Neural progenitor cell (in vitro differentiated cells): ENCODE measurements around the gene WWC1. TPM values are rescaled to one million over a fixed set of nuclear protein-coding genes. Genes with fewer than 3 reads are reported as not detected.
A peak's percentile ranks its signal among the peaks of the same experiment; 100 is the strongest.

Experiments used
- DNase-seq: peaks from one replicate; pipeline ENCODE4 v3.0.0-alpha.2; 2016; ENCODE audit warnings: low spot score
- H2AFZ ChIP-seq: fragments of 200-600 bp; sonication (generic); replicated peaks from 2 replicates; pipeline ENCODE4 v1.6.1; 2016; ENCODE audit warnings: antibody characterized with exemption
- H3F3A ChIP-seq: fragments of 200-600 bp; sonication (generic); 2 replicates; pipeline ENCODE4 v1.6.1; 2016; ENCODE audit warnings: antibody characterized with exemption, low read depth
- H3K27ac ChIP-seq: fragments of 200-600 bp; sonication (generic); 2 replicates; pipeline ENCODE4 v1.5.1; 2016; ENCODE audit warnings: mild to moderate bottlenecking
- H3K27me3 ChIP-seq: fragments of 200-600 bp; sonication (generic); 2 replicates; pipeline ENCODE4 v1.6.1; 2016; ENCODE audit warnings: mild to moderate bottlenecking, moderate library complexity
- H3K36me3 ChIP-seq: fragments of 200-600 bp; sonication (generic); 2 replicates; pipeline ENCODE4 v1.5.1; 2016
- H3K4me1 ChIP-seq: fragments of 200-600 bp; sonication (generic); 2 replicates; pipeline ENCODE4 v1.6.1; 2016; ENCODE audit warnings: mixed run types
- H3K4me2 ChIP-seq: fragments of 200-600 bp; sonication (generic); 2 replicates; pipeline ENCODE4 v1.6.1; 2016
- H3K4me3 ChIP-seq: fragments of 200-600 bp; sonication (generic); 2 replicates; pipeline ENCODE4 v1.5.1; 2016
- H3K79me2 ChIP-seq: fragments of 200-600 bp; sonication (generic); 2 replicates; pipeline ENCODE4 v1.6.1; 2016; ENCODE audit warnings: low read depth
- H3K9ac ChIP-seq: fragments of 200-600 bp; sonication (generic); 2 replicates; pipeline ENCODE4 v1.6.1; 2016
- H3K9me3 ChIP-seq: fragments of 200-600 bp; sonication (generic); 2 replicates; pipeline ENCODE4 v1.5.1; 2016; ENCODE audit warnings: low read depth
- H4K20me1 ChIP-seq: fragments of 200-600 bp; sonication (generic); 2 replicates; pipeline ENCODE4 v1.6.1; 2016; ENCODE audit warnings: low read depth
- H3K27ac Mint-ChIP-seq: 3 replicates; pipeline ENCODE4 v1.8.0; 2021; ENCODE audit warnings: mixed read lengths
- H3K27me3 Mint-ChIP-seq: 2 replicates; pipeline ENCODE4 v1.8.0; 2022; ENCODE audit warnings: low read depth, mild to moderate bottlenecking, inconsistent platforms, moderate library complexity, mixed read lengths; ENCODE audit not compliant: insufficient read depth
- H3K36me3 Mint-ChIP-seq: 3 replicates; pipeline ENCODE4 v1.8.0; 2021; ENCODE audit warnings: mixed read lengths
- H3K4me1 Mint-ChIP-seq: 3 replicates; pipeline ENCODE4 v1.8.0; 2021; ENCODE audit warnings: mixed read lengths
- H3K4me3 Mint-ChIP-seq: 3 replicates; pipeline ENCODE4 v1.8.0; 2021; ENCODE audit warnings: mild to moderate bottlenecking, moderate library complexity, mixed read lengths
- H3K9me3 Mint-ChIP-seq: 3 replicates; pipeline ENCODE4 v1.8.0; 2020; ENCODE audit warnings: mixed read lengths
- EZH2 ChIP-seq: fragments of 200-600 bp; sonication (generic); IDR thresholded peaks from 2 replicates; pipeline ENCODE4 v1.6.1; 2017; ENCODE audit warnings: antibody characterized with exemption, mild to moderate bottlenecking, moderate library complexity
- EZH2phosphoT487 ChIP-seq: fragments of 200-600 bp; sonication (generic); IDR thresholded peaks from 2 replicates; pipeline ENCODE4 v1.6.1; 2017; ENCODE audit warnings: antibody characterized with exemption
- total RNA-seq: library from RNA; depleted of rRNA; stranded (reverse); fragments of >200 nt; gene quantifications from 2 replicates; pipeline ENCODE4 v1.2.3, GENCODE V29; 2015; ENCODE audit warnings: low replicate concordance
- TF ChIP-seq, protein P1 (sequence below): fragments of 200-600 bp; sonication (generic); IDR thresholded peaks from 2 replicates; pipeline ENCODE4 v1.5.1; 2017; ENCODE audit warnings: antibody characterized with exemption, mild to moderate bottlenecking

WWC1 gene
- total RNA-seq, 1 donor from 2014 or later: 6.7 TPM

DNA sequence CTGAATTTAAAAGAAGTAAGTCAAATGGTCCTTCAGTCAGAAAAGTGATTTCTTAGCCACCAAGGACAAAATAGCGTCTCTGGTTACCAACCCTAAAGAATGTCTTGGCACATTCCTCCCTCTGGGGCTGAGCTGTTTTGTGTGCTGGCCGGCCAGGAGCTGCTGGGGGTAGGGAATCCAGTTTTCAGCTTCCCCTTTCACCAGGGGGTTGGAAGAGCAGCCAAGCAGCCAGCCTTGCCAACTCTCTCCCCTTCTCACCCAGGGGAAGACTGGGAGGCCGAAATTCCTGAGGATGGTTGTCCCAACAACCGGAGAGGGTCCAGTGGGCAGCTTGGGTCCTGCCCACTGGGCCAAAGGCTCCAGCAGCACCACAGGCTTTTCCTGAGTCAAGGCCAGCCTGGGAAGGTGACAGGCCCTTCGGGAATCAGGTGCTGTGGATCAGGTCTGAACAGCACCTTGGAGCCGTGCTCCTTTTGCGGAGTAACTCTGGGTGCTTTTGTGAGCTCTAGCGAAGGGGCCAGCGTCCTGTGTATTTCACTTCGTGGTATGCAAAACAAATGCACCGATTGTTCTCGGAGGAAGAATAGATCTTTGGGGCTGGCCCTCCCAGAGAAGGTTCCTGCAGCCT, 4.2 kb downstream of the WWC1 start:
- H3K27me3 ChIP-seq: peaks cover 14% of the 10 kb centered on the region
- peak; percentile 89 for DNase-seq
- H2AFZ ChIP-seq: peak overlapping the region; percentile 15
- Mint-ChIP-seq H3K36me3 (no peaks in the 10 kb centered on the region), H3K27ac (peak overlapping the region; percentile 96), H3K4me1 (peaks cover 61% of the 10 kb centered on the region), H3K9me3 (no peaks in the 10 kb centered on the region), H3K4me3 (peak overlapping the region; percentile 71), H3K27me3 (peaks cover 6% of the 10 kb centered on the region)
- no peaks in the 10 kb centered on the region for H3K9me3 ChIP-seq
- no peak overlapping the region for H3K27ac ChIP-seq
- peaks cover 45% of the 10 kb centered on the region for H3K79me2 ChIP-seq
- no peaks in the 10 kb centered on the region for H3K36me3 ChIP-seq
- TF ChIP-seq, protein P1, sequence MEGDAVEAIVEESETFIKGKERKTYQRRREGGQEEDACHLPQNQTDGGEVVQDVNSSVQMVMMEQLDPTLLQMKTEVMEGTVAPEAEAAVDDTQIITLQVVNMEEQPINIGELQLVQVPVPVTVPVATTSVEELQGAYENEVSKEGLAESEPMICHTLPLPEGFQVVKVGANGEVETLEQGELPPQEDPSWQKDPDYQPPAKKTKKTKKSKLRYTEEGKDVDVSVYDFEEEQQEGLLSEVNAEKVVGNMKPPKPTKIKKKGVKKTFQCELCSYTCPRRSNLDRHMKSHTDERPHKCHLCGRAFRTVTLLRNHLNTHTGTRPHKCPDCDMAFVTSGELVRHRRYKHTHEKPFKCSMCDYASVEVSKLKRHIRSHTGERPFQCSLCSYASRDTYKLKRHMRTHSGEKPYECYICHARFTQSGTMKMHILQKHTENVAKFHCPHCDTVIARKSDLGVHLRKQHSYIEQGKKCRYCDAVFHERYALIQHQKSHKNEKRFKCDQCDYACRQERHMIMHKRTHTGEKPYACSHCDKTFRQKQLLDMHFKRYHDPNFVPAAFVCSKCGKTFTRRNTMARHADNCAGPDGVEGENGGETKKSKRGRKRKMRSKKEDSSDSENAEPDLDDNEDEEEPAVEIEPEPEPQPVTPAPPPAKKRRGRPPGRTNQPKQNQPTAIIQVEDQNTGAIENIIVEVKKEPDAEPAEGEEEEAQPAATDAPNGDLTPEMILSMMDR: peak; percentile 70
- no peak for TF ChIP-seq EZH2
- peaks cover 36% of the 10 kb centered on the region for H4K20me1 ChIP-seq
- H3K4me1 ChIP-seq: peaks cover 42% of the 10 kb centered on the region
- H3K4me2 ChIP-seq: peak overlapping the region; percentile 78
- H3F3A ChIP-seq: peaks cover 50% of the 10 kb centered on the region
- no peak overlapping the region for H3K9ac ChIP-seq
- H3K4me3 ChIP-seq: peak overlapping the region; percentile 21

DNA sequence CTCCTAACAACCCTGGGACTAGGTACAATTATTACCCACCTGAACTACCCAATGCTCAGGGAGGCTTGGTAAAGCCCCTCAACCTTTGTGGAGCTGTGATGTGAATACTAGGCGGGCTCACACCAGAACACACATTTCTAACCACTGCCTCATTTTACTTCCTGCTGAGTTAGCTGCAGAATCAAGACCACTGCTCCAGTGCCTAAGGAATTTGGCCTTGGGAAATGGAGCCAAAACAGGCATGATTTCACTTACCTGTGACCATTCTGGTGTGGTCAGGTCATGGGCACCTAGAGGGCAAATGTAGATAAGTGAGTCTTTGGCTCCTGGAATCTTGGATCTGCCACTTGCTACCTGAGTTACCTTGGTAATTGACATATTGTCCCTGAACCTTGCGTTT, 5.2 kb downstream of the WWC1 start:
- Mint-ChIP-seq H3K9me3 (no peaks in the 10 kb centered on the region), H3K4me3 (no peak overlapping the region), H3K4me1 (peaks cover 63% of the 10 kb centered on the region), H3K27me3 (peaks cover 2% of the 10 kb centered on the region), H3K36me3 (no peaks in the 10 kb centered on the region), H3K27ac (peak overlapping the region; percentile 21)
- H3F3A ChIP-seq: peaks cover 48% of the 10 kb centered on the region
- no peak for DNase-seq
- H2AFZ ChIP-seq: no peak overlapping the region
- TF ChIP-seq EZH2 (no peak), EZH2phosphoT487 (no peak)
- TF ChIP-seq, protein P1: no peak
- no peaks in the 10 kb centered on the region for H3K36me3 ChIP-seq
- H3K4me1 ChIP-seq: peaks cover 47% of the 10 kb centered on the region
- H3K27me3 ChIP-seq: peaks cover 14% of the 10 kb centered on the region
- no peak overlapping the region for H3K4me3 ChIP-seq
- peaks cover 45% of the 10 kb centered on the region for H3K79me2 ChIP-seq
- no peak overlapping the region for H3K4me2 ChIP-seq
- H3K27ac ChIP-seq: no peak overlapping the region
- H4K20me1 ChIP-seq: peaks cover 46% of the 10 kb centered on the region
- H3K9me3 ChIP-seq: no peaks in the 10 kb centered on the region
- no peak overlapping the region for H3K9ac ChIP-seq

DNA sequence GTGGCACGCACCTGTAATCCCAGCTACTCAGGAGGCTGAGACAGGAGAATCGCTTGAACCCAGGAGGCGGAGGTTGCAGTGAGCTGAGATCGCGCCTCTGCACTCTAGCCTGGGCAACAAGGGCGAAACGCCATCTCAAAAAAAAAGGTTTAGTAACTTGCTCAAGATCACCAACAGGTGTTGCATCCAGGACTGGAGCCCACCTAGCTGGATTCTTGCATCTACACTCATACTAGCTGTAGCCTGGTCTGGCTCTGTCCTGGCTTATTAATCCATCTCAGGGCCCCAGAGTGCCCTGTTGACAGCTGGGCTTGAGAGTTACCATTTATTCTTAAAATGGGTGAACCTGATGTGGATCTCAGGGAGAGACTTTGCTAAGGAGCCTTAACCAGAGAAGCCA, 7.5 kb downstream of the WWC1 start:
- Mint-ChIP-seq H3K4me3 (no peak overlapping the region), H3K27ac (no peak overlapping the region), H3K27me3 (peaks cover 3% of the 10 kb centered on the region), H3K9me3 (no peaks in the 10 kb centered on the region), H3K36me3 (no peaks in the 10 kb centered on the region), H3K4me1 (peaks cover 58% of the 10 kb centered on the region)
- H3K4me3 ChIP-seq: no peak overlapping the region
- peaks cover 37% of the 10 kb centered on the region for H3K4me1 ChIP-seq
- no peaks in the 10 kb centered on the region for H3K36me3 ChIP-seq
- H3K9me3 ChIP-seq: no peaks in the 10 kb centered on the region
- peaks cover 48% of the 10 kb centered on the region for H3F3A ChIP-seq
- H2AFZ ChIP-seq: no peak overlapping the region
- peaks cover 29% of the 10 kb centered on the region for H3K79me2 ChIP-seq
- no peak for DNase-seq
- no peak overlapping the region for H3K4me2 ChIP-seq
- no peak for TF ChIP-seq EZH2
- TF ChIP-seq, protein P1: no peak
- TF ChIP-seq EZH2phosphoT487: no peak
- H3K9ac ChIP-seq: no peak overlapping the region
- H4K20me1 ChIP-seq: peaks cover 37% of the 10 kb centered on the region
- H3K27me3 ChIP-seq: no peaks in the 10 kb centered on the region
- H3K27ac ChIP-seq: no peak overlapping the region
